Heart right ventricle (tissue), 16 donors: ENCODE measurements around the gene SLC22A17. TPM values are rescaled to one million over a fixed set of nuclear protein-coding genes. Genes with fewer than 3 reads are reported as not detected.

Source experiments
- ATAC-seq, 8 donors: fragments of 200-7000 bp; cut with Tn5 transposase; one replicate each; pipeline ENCODE4 v1.9.1; 2020; ENCODE audit warnings: mild to moderate bottlenecking in 8 of 8, moderate library complexity in 8 of 8, moderate number of reproducible peaks in 1 of 8
- DNase-seq, 2 donors: peaks; one replicate each; pipeline ENCODE4 v3.0.0-alpha.2; 2020
- H3K27ac ChIP-seq, 10 donors: fragments of 200-600 bp; sonication (generic) in 2 of 10; one replicate each; pipeline versions ENCODE4 v1.5.0 to v1.8.0; 2020 to 2022; ENCODE audit warnings: mild to moderate bottlenecking in 3 of 10
- H3K27me3 ChIP-seq, 7 donors: fragments of 200-600 bp; one replicate each; pipeline ENCODE4 v1.8.0; 2021 to 2022; ENCODE audit warnings: mild to moderate bottlenecking in 2 of 7
- H3K36me3 ChIP-seq, 9 donors: fragments of 200-600 bp; sonication (generic) in 1 of 9; one replicate each; pipeline versions ENCODE4 v1.5.0 to v1.8.0; 2020 to 2022; ENCODE audit warnings: mild to moderate bottlenecking in 2 of 9
- H3K4me1 ChIP-seq, 9 donors: fragments of 200-600 bp; sonication (generic) in 1 of 9; one replicate each; pipeline versions ENCODE4 v1.5.0 to v1.8.0; 2020 to 2022; ENCODE audit warnings: mild to moderate bottlenecking in 4 of 9
- H3K4me3 ChIP-seq, 10 donors: fragments of 200-600 bp; sonication (generic) in 2 of 10; one replicate each; pipeline versions ENCODE4 v1.5.0 to v1.8.0; 2020 to 2022; ENCODE audit warnings: mild to moderate bottlenecking in 7 of 10, moderate library complexity in 2 of 10
- H3K9me3 ChIP-seq, 11 donors: fragments of 200-600 bp in 10 of 11; sonication (generic) in 2 of 11; one replicate each; pipeline versions ENCODE4 v1.5.0 to v1.8.0; 2013 to 2022; ENCODE audit warnings: mild to moderate bottlenecking in 2 of 11, control low read depth in 1 of 11, moderate library complexity in 1 of 11
- CTCF ChIP-seq, 9 donors: fragments of 200-600 bp; sonication (generic) in 2 of 9; IDR thresholded peaks; one replicate each; pipeline versions ENCODE4 v1.5.0 to v1.8.0; 2021 to 2022; ENCODE audit warnings: antibody characterized with exemption in 9 of 9, mild to moderate bottlenecking in 5 of 9, moderate library complexity in 1 of 9
- WGBS, 2 donors: extraction: QIAGEN DNeasy Blood & Tissue Kit; methylation state at CpG; one replicate each; pipeline ENCODE4 v1.1.7; 2013; ENCODE audit warnings: inconsistent platforms in 1 of 2; 5-methylcytosine and 5-hydroxymethylcytosine counted together
- intact Hi-C, 10 donors: fragments of 100-400 bp; cut with DNase I; formaldehyde crosslinking; loops; one replicate each; pipeline versions ENCODE4 v1.11.1 to v1.14.2; 2022
- polyA plus RNA-seq, 2 donors: library from polyadenylated mRNA; stranded (reverse); fragments of 200-250 nt; gene quantifications; one replicate each; pipeline ENCODE4 v1.2.3, GENCODE V29; 2013
- total RNA-seq, 10 donors: library from RNA; stranded (reverse); fragmentation: NEBNext Ultra II Directional in 3 of 10; extraction: Animal tissue kit (Norgen Biotek cat#: 25700) in 3 of 10; gene quantifications; one replicate each; pipeline versions ENCODE4 v1.2.1 to v1.2.4, GENCODE V29; 2021 to 2023
- donor health status: Arrhythmogenic right ventricular cardiomyopathy.
- donor health status: ischemic (EF 13 %, LVEDD 7.1; RV severe dilation, severe dysfunction).
- donor health status: healthy with polysubstance abuse.
- donor health status: DM: no; HTN: yes; CAD: no.
- donor health status: DM: no; HTN: no; CAD: no.
- donor health status: ischemic (EF 25% LVEDD 6.9; RV normal size, moderate dysfunction).
- donor health status: ischemic (EF 25% LVEDD 5.7; RV mildly dilated, moderate dysfunction).
- donor health status: healthy.
- donor health status: DM: yes; HTN: yes; CAD: no.
- donor health status: Ischemic cardiomyopathy.
- donor health status: ischemic (EF 35%, LVEDD 5.7; RV mildly dilated, moderate dysfunction).
- donor health status: nonischemic (EF 11% LVEDD 7.7; RV severe dilation, severe dysfunction).
- donor health status: DM: yes; HTN: yes; CAD: no.
- donor health status: PGD.
- donor health status: ischemic (EF 29% LVEDD 5.4; RV normal size, mild dysfunction).
- donor health status: nonischemic (EF 23%, LVEDD 6.1; RV moderate dilation, normal function).

The SLC22A17 gene
- total and polyA plus RNA-seq, 12 donors, result 4.8 to 18.9 (median 9.8) TPM

GRCh38 chr14:23376482-23377197 is 24.0 kb upstream of the SLC22A17 start, which contains the start of gene CMTM5:
CMTM5 (plus strand) TSS chr14:23377046; CDS start chr14:23377252, 206 bp downstream.
- H3K27ac ChIP-seq, result peak within 1 kb of the TSS in 5 of 10 donors; percentile 22 to 44 (median 30)
- peaks cover 0 to 32% (median 8%) of the 10 kb centered on the region in 9 donors for H3K4me1 ChIP-seq
- no peaks in the 10 kb centered on the region for H3K9me3 ChIP-seq
- 31 to 34% methylated on average over 13 of the region's 13 CpGs for WGBS, 2 donors
- peak within 1 kb of the TSS in 6 of 10 donors; percentile 3 to 33 (median 24) for H3K4me3 ChIP-seq
- H3K36me3 ChIP-seq, result peaks cover 0 to 16% (median 0%) of the 10 kb centered on the region in 9 donors
- DNase-seq (peak; percentile 48 to 60), ATAC-seq (peak; percentile 2 to 75 (median 28))
- no peak for TF ChIP-seq CTCF (IDR thresholded peaks at IDR 0.05)
- intact Hi-C loops, result loop anchor here in 6 of 10 donors (2.0 to 10.0 kb wide), 5 partner anchors 48 to 114 kb away; no protein-coding TSS in a partner anchor
- H3K27me3 ChIP-seq, result peaks cover 0 to 7% (median 0%) of the 10 kb centered on the region in 7 donors

GRCh38 chr14:23375527-23376251 is 23.0 kb upstream of the SLC22A17 start:
- 80 to 83% methylated on average over 21 of the region's 21 CpGs for WGBS, 2 donors
- ATAC-seq, result no peak
- Histone ChIP-seq H3K27ac (no peak overlapping the region), H3K9me3 (no peaks in the 10 kb centered on the region), H3K36me3 (peaks cover 0 to 6% (median 0%) of the 10 kb centered on the region in 9 donors), H3K4me1 (peaks cover 0 to 23% (median 7%) of the 10 kb centered on the region in 9 donors), H3K4me3 (peak overlapping the region in 1 of 10 donors; percentile 23), H3K27me3 (peaks cover 0 to 3% (median 0%) of the 10 kb centered on the region in 7 donors)
- no peak for TF ChIP-seq CTCF (IDR thresholded peaks at IDR 0.05)
- no peak for DNase-seq
- intact Hi-C loops, result loop anchor here in 6 of 10 donors (2.0 to 10.0 kb wide), 5 partner anchors 47 to 113 kb away; no protein-coding TSS in a partner anchor

- Histone ChIP-seq H3K4me3 (no peak overlapping the region), H3K27me3 (no peaks in the 10 kb centered on the region), H3K4me1 (peaks cover 0 to 17% (median 0%) of the 10 kb centered on the region in 9 donors), H3K27ac (no peak overlapping the region), H3K36me3 (no peaks in the 10 kb centered on the region), H3K9me3 (no peaks in the 10 kb centered on the region)
- DNase-seq (no peak), ATAC-seq (no peak)
- WGBS, 2 donors, result 84 to 90% methylated on average over 3 of the region's 3 CpGs
- intact Hi-C loops, result loop anchor here in 3 of 10 donors (5.0 to 10.0 kb wide), 2 partner anchors 36 to 108 kb away; no protein-coding TSS in a partner anchor
- TF ChIP-seq CTCF (IDR thresholded peaks at IDR 0.05), result no peak
Measured at GRCh38 chr14:23373041-23373440, 20.4 kb upstream of the SLC22A17 start.

GRCh38 chr14:23372509-23372908 is 19.8 kb upstream of the SLC22A17 start, which contains the start of gene IL25:
IL25 (plus strand) TSS chr14:23372809.
- DNase-seq (no peak), ATAC-seq (no peak)
- intact Hi-C loops, result loop anchor here in 3 of 10 donors (5.0 to 10.0 kb wide), 2 partner anchors 35 to 108 kb away; no protein-coding TSS in a partner anchor
- Histone ChIP-seq H3K27me3 (no peaks in the 10 kb centered on the region), H3K9me3 (no peaks in the 10 kb centered on the region), H3K4me3 (no peak within 1 kb of the TSS), H3K36me3 (no peaks in the 10 kb centered on the region), H3K4me1 (peaks cover 0 to 16% (median 0%) of the 10 kb centered on the region in 9 donors), H3K27ac (no peak within 1 kb of the TSS)
- WGBS, 2 donors, result 71 to 79% methylated on average over 2 of the region's 2 CpGs
- TF ChIP-seq CTCF (IDR thresholded peaks at IDR 0.05), result no peak
